Activated T-helper 2 cell treated with anti-CD3 and anti-CD28 coated beads, Interferon-gamma antibody, Interleukin-2, Interleukin-4, amounts not matched to agents 10 μg/mL and 5 μg/mL and 100 μg/mL, durations not matched to agents 14 hours and 24 hours and 36 hours (primary cell): ENCODE results near the gene ANKRD49. TPM values are rescaled to one million over a fixed set of nuclear protein-coding genes. Genes with fewer than 3 reads are reported as not detected.

Source experiments
- DNase-seq: peaks from one replicate; pipeline ENCODE4 v3.0.0; 2021; ENCODE audit warnings: low spot score
- H3K27ac Mint-ChIP-seq: one replicate; pipeline ENCODE4 v1.8.0; 2021; ENCODE audit warnings: mixed read lengths
- H3K27me3 Mint-ChIP-seq: one replicate; pipeline ENCODE4 v1.8.0; 2021; ENCODE audit warnings: low read depth, mixed read lengths
- H3K36me3 Mint-ChIP-seq: one replicate; pipeline ENCODE4 v1.8.0; 2021; ENCODE audit warnings: low read depth, mixed read lengths
- H3K4me1 Mint-ChIP-seq: one replicate; pipeline ENCODE4 v1.8.0; 2021; ENCODE audit warnings: low read depth, mixed read lengths
- H3K4me3 Mint-ChIP-seq: one replicate; pipeline ENCODE4 v1.8.0; 2021; ENCODE audit warnings: low read depth, mild to moderate bottlenecking, moderate library complexity, mixed read lengths
- H3K9me3 Mint-ChIP-seq: one replicate; pipeline ENCODE4 v1.8.0; 2021; ENCODE audit warnings: mixed read lengths
- intact Hi-C: fragments of 100-400 bp; cut with micrococcal nuclease; formaldehyde crosslinking; loops from one replicate; pipeline ENCODE4 v1.15.1; 2023
- total RNA-seq: library from RNA; stranded (reverse); gene quantifications from 2 replicates; pipeline ENCODE4 v1.2.3, GENCODE V29; 2022

The ANKRD49 gene
- total RNA-seq: 19.4 and 20.7 TPM in 2 replicates

DNA sequence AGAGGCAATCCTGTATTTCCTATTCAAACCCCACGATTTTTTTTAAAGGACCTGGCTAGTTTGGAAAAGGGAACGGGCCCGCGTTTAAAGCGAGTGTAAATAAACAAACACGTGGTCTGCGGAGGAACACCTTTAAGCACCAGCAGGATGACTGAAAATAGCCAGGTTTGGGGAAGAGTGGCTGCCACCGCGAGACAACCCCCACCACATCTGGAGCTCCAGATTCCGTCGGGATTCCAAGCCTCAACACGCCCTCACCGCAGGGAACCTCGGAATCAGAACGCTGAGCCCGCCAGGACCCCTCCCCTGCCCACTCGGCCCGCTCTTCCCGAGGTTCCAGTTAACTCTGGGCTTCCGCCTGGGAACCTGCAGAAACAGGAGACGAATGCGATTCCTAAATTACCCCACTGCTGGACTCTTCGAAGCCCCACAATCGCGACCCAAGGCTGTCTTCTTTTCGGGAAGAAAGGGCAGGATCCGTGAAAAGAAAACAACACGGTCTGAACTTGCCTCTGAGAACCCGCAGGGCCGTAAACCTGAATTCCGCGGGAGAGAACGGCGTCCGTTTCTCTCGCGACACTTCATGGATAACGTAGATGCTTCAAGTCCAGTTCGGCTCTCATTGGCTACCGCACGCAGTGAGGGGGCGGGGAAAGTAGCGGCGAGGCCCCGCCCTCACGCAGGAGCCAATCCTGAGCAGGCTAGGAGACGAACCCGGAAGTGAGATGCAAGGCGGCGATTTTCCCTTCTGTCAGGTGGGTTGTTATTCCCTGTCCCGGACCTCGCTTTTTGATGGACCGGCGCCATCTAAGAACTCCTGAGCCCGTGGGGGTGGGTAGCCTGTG is at the start of gene ANKRD49, which contains the start of gene MRE11:
ANKRD49 (plus strand) TSS at position 704 of the 845 bp plus-strand sequence. CDS start 2,710 bp downstream, outside the sequence.
MRE11 (minus strand) TSS at position 564 of the 845 bp plus-strand sequence. CDS start 1,043 bp downstream, outside the sequence.
- peak within 1 kb of the TSS; percentile 92 for H3K27ac Mint-ChIP-seq
- intact Hi-C loops: loop anchor here (1.0 to 10.0 kb wide), 5 partner anchors 20 to 753 kb away; partner anchors contain the start of genes C11orf54, MED17, PANX1 and TAF1D
- H3K4me1 Mint-ChIP-seq: peaks cover 23% of the 10 kb centered on the region
- no peaks in the 10 kb centered on the region for H3K27me3 Mint-ChIP-seq
- DNase-seq: peak; percentile 96
- peaks cover 38% of the 10 kb centered on the region for H3K36me3 Mint-ChIP-seq
- H3K9me3 Mint-ChIP-seq: no peaks in the 10 kb centered on the region
- H3K4me3 Mint-ChIP-seq: peak within 1 kb of the TSS; percentile 94

DNA sequence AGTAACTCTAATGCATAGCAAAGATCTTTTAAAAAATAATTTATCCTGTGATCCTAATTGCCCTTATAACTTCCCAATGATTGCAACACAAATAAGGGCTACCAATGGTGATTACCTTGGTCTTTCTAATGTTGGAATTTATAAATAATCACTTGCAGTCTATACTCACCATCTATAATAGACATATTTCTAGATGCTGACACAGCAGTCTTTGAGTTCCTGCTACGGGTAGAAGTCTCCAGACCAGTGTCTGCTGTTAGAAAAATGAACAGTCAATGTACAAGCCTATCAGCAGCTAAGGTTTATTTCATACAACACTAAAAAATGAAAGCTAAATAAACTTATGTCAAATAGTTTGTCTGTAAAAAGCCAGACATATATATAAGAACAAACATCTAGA is 48.1 kb upstream of the ANKRD49 start:
- no peak for DNase-seq
- no peak overlapping the region for H3K27ac Mint-ChIP-seq

GRCh38 chr11:94447149-94447548 is 46.6 kb upstream of the ANKRD49 start:
- no peaks in the 10 kb centered on the region for H3K4me1 Mint-ChIP-seq
- DNase-seq: no peak
- intact Hi-C loops: no loop called here
- peaks cover 42% of the 10 kb centered on the region for H3K36me3 Mint-ChIP-seq
- H3K4me3 Mint-ChIP-seq: no peak overlapping the region
- no peaks in the 10 kb centered on the region for H3K27me3 Mint-ChIP-seq
- H3K9me3 Mint-ChIP-seq: no peaks in the 10 kb centered on the region
- H3K27ac Mint-ChIP-seq: peak overlapping the region; percentile 44

More for the DNA sequence above, 48.1 kb upstream of the ANKRD49 start:
- H3K27me3 Mint-ChIP-seq: no peaks in the 10 kb centered on the region
- intact Hi-C loops: no loop called here
- no peaks in the 10 kb centered on the region for H3K9me3 Mint-ChIP-seq
- no peak overlapping the region for H3K4me3 Mint-ChIP-seq
- H3K4me1 Mint-ChIP-seq: no peaks in the 10 kb centered on the region
- peaks cover 45% of the 10 kb centered on the region for H3K36me3 Mint-ChIP-seq

- Mint-ChIP-seq H3K4me1 (no peaks in the 10 kb centered on the region), H3K36me3 (peaks cover 44% of the 10 kb centered on the region), H3K9me3 (no peaks in the 10 kb centered on the region), H3K27ac (no peak overlapping the region), H3K27me3 (no peaks in the 10 kb centered on the region), H3K4me3 (no peak overlapping the region)
- intact Hi-C loops: no loop called here
- no peak for DNase-seq
These were observed 44.8 kb upstream of the ANKRD49 start for GRCh38 chr11:94449029-94449428.

DNA sequence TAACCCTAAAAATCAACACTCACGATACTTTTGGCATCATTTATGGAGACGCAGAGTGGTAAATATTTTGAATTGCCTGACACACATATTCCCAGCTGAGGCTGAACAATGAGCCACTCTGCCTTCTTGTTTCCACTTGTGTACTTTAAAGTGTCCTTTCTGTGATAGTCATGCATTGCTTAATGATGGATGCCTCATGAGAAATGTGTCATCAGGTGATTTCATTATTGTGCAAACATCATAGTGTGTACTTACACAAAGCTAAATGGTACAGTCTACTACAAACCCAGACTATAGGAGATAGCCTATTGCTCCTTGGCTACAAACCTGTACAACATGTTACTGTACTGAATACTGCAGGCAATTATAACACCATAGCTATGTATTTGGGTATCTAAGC is 44.3 kb upstream of the ANKRD49 start:
- no peaks in the 10 kb centered on the region for H3K27me3 Mint-ChIP-seq
- H3K4me3 Mint-ChIP-seq: no peak overlapping the region
- intact Hi-C loops: no loop called here
- no peak for DNase-seq
- no peak overlapping the region for H3K27ac Mint-ChIP-seq
- H3K36me3 Mint-ChIP-seq: peaks cover 40% of the 10 kb centered on the region
- H3K9me3 Mint-ChIP-seq: no peaks in the 10 kb centered on the region
- no peaks in the 10 kb centered on the region for H3K4me1 Mint-ChIP-seq

GRCh38 chr11:94450048-94450447 is 43.7 kb upstream of the ANKRD49 start:
- Mint-ChIP-seq H3K27ac (no peak overlapping the region), H3K9me3 (no peaks in the 10 kb centered on the region), H3K4me1 (no peaks in the 10 kb centered on the region), H3K4me3 (no peak overlapping the region), H3K27me3 (no peaks in the 10 kb centered on the region), H3K36me3 (peaks cover 42% of the 10 kb centered on the region)
- intact Hi-C loops: no loop called here
- no peak for DNase-seq

- intact Hi-C loops: no loop called here
- peaks cover 2% of the 10 kb centered on the region for H3K4me1 Mint-ChIP-seq
- H3K9me3 Mint-ChIP-seq: no peaks in the 10 kb centered on the region
- no peak for DNase-seq
- no peaks in the 10 kb centered on the region for H3K27me3 Mint-ChIP-seq
- H3K36me3 Mint-ChIP-seq: peaks cover 44% of the 10 kb centered on the region
- no peak overlapping the region for H3K27ac Mint-ChIP-seq
- H3K4me3 Mint-ChIP-seq: no peak overlapping the region
These were observed 40.8 kb upstream of the ANKRD49 start for GRCh38 chr11:94452988-94453387.

GRCh38 chr11:94454301-94454700 is 39.5 kb upstream of the ANKRD49 start:
- Mint-ChIP-seq H3K27ac (no peak overlapping the region), H3K36me3 (peaks cover 42% of the 10 kb centered on the region), H3K27me3 (no peaks in the 10 kb centered on the region), H3K4me3 (no peak overlapping the region), H3K4me1 (peaks cover 2% of the 10 kb centered on the region), H3K9me3 (no peaks in the 10 kb centered on the region)
- intact Hi-C loops: no loop called here
- DNase-seq: no peak

DNA sequence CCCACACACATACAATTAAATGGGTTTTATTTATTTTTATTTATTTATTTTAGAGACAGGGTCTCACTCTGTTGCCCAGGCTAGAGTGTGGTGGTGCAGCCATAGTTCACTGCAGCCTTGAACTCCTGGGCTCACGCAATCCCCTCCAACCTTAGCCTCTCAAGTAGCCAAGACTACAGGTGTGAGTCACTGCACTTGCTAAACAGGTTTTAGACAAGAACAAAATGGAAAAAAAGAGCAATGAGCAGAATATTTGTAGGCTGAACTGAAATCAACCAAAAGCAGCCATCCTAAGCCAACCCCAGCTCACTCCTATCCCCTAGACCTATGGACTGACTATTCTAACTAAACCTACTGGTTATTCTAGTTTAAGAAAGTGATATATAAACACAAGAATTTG is 37.9 kb upstream of the ANKRD49 start:
- Mint-ChIP-seq H3K27me3 (no peaks in the 10 kb centered on the region), H3K4me3 (no peak overlapping the region), H3K4me1 (peaks cover 8% of the 10 kb centered on the region), H3K9me3 (no peaks in the 10 kb centered on the region), H3K27ac (no peak overlapping the region), H3K36me3 (peaks cover 54% of the 10 kb centered on the region)
- intact Hi-C loops: no loop called here
- no peak for DNase-seq

GRCh38 chr11:94457118-94458029 is 36.4 kb upstream of the ANKRD49 start:
- H3K4me3 Mint-ChIP-seq: no peak overlapping the region
- no peaks in the 10 kb centered on the region for H3K9me3 Mint-ChIP-seq
- peaks cover 64% of the 10 kb centered on the region for H3K36me3 Mint-ChIP-seq
- peak overlapping the region; percentile 18 for H3K27ac Mint-ChIP-seq
- H3K4me1 Mint-ChIP-seq: peaks cover 8% of the 10 kb centered on the region
- no peak for DNase-seq
- intact Hi-C loops: no loop called here
- H3K27me3 Mint-ChIP-seq: no peaks in the 10 kb centered on the region

DNA sequence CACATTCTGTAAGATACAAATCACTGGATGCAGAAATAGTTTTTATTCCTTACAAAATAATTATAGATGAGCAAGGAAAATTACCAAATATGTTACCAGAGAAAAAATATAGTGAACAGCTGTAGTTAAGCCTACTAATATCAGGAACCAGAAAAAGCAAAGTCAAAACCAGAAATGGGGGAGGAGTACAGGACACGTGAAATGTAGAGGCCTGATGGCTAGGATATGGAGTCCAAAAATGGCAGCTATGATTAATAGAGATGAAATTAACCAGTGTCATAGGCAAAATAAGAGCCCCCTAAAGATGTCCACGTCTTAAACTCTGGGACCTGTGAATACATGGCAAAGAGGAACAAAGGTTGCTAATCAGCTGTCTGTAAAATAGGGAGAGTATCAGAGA is 34.2 kb upstream of the ANKRD49 start:
- Mint-ChIP-seq H3K4me1 (peaks cover 8% of the 10 kb centered on the region), H3K9me3 (no peaks in the 10 kb centered on the region), H3K27me3 (no peaks in the 10 kb centered on the region), H3K36me3 (peaks cover 69% of the 10 kb centered on the region), H3K27ac (no peak overlapping the region), H3K4me3 (no peak overlapping the region)
- no peak for DNase-seq
- intact Hi-C loops: no loop called here

DNA sequence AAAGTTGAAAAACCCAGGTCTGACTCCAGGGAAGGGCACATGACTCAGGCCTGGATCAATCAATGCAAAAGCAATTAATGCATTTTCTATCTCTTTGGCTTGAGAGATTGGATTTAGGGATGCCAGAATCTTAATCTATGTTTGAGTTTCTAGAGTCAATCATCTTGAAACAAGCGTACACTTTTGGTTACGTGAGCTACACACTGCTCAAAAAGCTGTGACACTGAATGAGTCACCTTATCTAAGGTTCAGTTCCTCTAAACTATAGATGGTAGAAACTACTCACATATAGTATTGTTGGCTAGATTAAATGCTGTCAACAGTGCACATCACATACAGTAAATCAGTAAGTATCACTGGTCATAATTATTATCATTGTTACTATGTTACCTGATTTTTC is 24.4 kb upstream of the ANKRD49 start:
- peaks cover 39% of the 10 kb centered on the region for H3K4me1 Mint-ChIP-seq
- no peaks in the 10 kb centered on the region for H3K27me3 Mint-ChIP-seq
- no peak overlapping the region for H3K4me3 Mint-ChIP-seq
- peak overlapping the region; percentile 76 for H3K27ac Mint-ChIP-seq
- peaks cover 68% of the 10 kb centered on the region for H3K36me3 Mint-ChIP-seq
- intact Hi-C loops: loop anchor here (5.0 kb wide), 1 partner anchor 42 kb away; no protein-coding TSS in a partner anchor
- no peak for DNase-seq
- no peaks in the 10 kb centered on the region for H3K9me3 Mint-ChIP-seq
